DOHH2 (cell line): ENCODE data around the gene TRA2B.

Experiments
- CTCF ChIP-seq: fragments of 200-600 bp; sonication (generic); IDR thresholded peaks from one replicate; pipeline ENCODE4 v1.5.1; 2014; ENCODE audit warnings: antibody characterized with exemption, mild to moderate bottlenecking, low read depth, low read length; ENCODE audit not compliant: poor library complexity, severe bottlenecking
- EZH2phosphoT487 ChIP-seq: fragments of 200-600 bp; sonication (generic); IDR thresholded peaks from 2 replicates; pipeline ENCODE4 v1.6.1; 2017; ENCODE audit warnings: borderline replicate concordance, mild to moderate bottlenecking, antibody characterized with exemption, low read length, moderate library complexity, mixed read lengths

GRCh38 chr3:185976977-185977678 is 39.3 kb upstream of the TRA2B start:
- TF ChIP-seq CTCF = peak; percentile 94
- TF ChIP-seq EZH2phosphoT487 = no peak
